ENCODE results near the gene ADAMTS7. TPM values are rescaled to one million over a fixed set of nuclear protein-coding genes. Genes with fewer than 3 reads are reported as not detected.

ADAMTS7 gene
- total and polyA plus RNA-seq, 2 of the 8 experiments (the other 6 are each of a cell fraction or from before 2014, with no cell fraction given), result 27.9 to 45.2 TPM

DNA sequence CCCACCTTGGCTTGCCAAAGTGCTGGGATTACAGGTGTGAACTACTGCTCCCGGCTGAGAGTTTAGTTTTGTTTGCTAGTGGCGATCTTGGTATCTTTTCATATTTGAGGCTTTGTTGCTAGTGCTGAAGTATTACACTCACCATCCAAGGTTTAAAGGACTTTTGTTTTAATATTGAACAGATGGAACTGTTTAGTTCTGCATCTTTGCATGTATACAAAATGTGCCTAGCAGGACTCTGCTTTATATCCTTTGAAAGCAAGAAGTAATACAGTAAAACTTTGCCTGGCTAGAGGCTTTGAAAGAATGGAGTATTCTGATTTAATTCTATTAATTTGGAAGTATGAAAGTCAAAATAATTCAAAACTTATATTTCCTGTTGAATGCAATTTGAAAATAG, 92.4 kb downstream of the ADAMTS7 start:
- Histone ChIP-seq H4K5ac (ENCODE audit: insufficient read length, low read depth, low read length) (no peak overlapping the region), H3K56ac (replicated peaks; ENCODE audit: insufficient read length, low read depth, low read length) (no peak overlapping the region), H2AFZ (ENCODE audit: low read length) (no peak overlapping the region), H3K79me2 (ENCODE audit: control insufficient read depth in 1 of 2, insufficient read depth in 2 of 2, low read length in 2 of 2) (no peaks in the 10 kb centered on the region), H3K18ac (ENCODE audit: extremely low read depth, low read length) (no peak overlapping the region), H4K20me1 (replicated peaks in 1 of 2; ENCODE audit: control insufficient read depth in 1 of 2, insufficient read depth in 2 of 2, low read length in 2 of 2) (no peaks in the 10 kb centered on the region), H3K23ac (ENCODE audit: insufficient read length) (no peak overlapping the region), H2BK120ac (replicated peaks; ENCODE audit: low read depth, low read length) (no peak overlapping the region), H4K8ac (ENCODE audit: extremely low read depth, insufficient read depth, low read length) (no peak overlapping the region), H2BK5ac (ENCODE audit: low read depth, low read length) (no peak overlapping the region), H3K23me2 (ENCODE audit: low read depth, low read length) (no peaks in the 10 kb centered on the region), H3K36me3 (ENCODE audit: control insufficient read depth in 2 of 4, insufficient read depth in 4 of 4, low read length in 3 of 4) (no peaks in the 10 kb centered on the region), H3K4ac (replicated peaks; ENCODE audit: insufficient read length, low read depth, low read length) (no peak overlapping the region), H2BK12ac (ENCODE audit: low read depth, low read length) (no peak overlapping the region), H3K27me3 (replicated peaks in 1 of 4; ENCODE audit: control insufficient read depth in 3 of 4, extremely low read depth in 1 of 4, insufficient read depth in 3 of 4, low read length in 3 of 4) (no peaks in the 10 kb centered on the region), H2AK5ac (ENCODE audit: low read depth, low read length) (no peak overlapping the region), H2BK20ac (ENCODE audit: low read length) (no peak overlapping the region), H3K9ac (replicated peaks in 1 of 4; ENCODE audit: extremely low read depth in 1 of 4, low read depth in 3 of 4, low read length in 3 of 4) (no peak overlapping the region), H3K4me2 (ENCODE audit: insufficient read depth in 1 of 2, low read depth in 2 of 2, low read length in 2 of 2) (no peak overlapping the region), H3K9me3 (ENCODE audit: insufficient read depth in 2 of 2, low read depth in 1 of 2, low read length in 1 of 2) (peaks cover 2 to 9% of the 10 kb centered on the region in 2 experiments; a peak in 1 of 4 replicates), H3K4me3 (ENCODE audit: extremely low read depth in 1 of 4, insufficient read depth in 2 of 4, low read depth in 3 of 4, low read length in 4 of 4) (no peak overlapping the region), H3K14ac (ENCODE audit: insufficient read length) (no peak overlapping the region), H3K4me1 (replicated peaks in 1 of 4; ENCODE audit: control insufficient read depth in 3 of 4, insufficient read depth in 4 of 4, low read length in 3 of 4) (no peaks in the 10 kb centered on the region), H2BK15ac (ENCODE audit: low read length) (no peak overlapping the region), H4K91ac (replicated peaks; ENCODE audit: insufficient read length, low read length) (no peak overlapping the region), H3K79me1 (ENCODE audit: low read depth, low read length) (no peaks in the 10 kb centered on the region), H3K27ac (ENCODE audit: low read depth, low read length) (no peak overlapping the region)
- ChIA-PET POLR2A (ENCODE audit: partially characterized antibody) (no interaction called here), CTCF (ENCODE audit: partially characterized antibody) (interaction anchor here (0.6 to 1.4 kb wide), 3 partner anchors 10 to 120 kb away, joined by 3 read pairs; no protein-coding TSS in a partner anchor)
- WGBS, 2 experiments (ENCODE audit: extremely low coverage in 1 of 2, insufficient coverage in 1 of 2, insufficient read length in 1 of 2, insufficient replicate concordance in 2 of 2, low coverage in 1 of 2, low lambda C conversion rate in 2 of 2, missing lambda C conversion rate in 1 of 2), result 96% methylated on average over 2 of the region's 2 CpGs; no CpG with 5 or more reads in 1 of the 2 experiments
- DNase-seq (ENCODE audit: low read depth in 1 of 2, low spot score in 2 of 2), result no peak
- no peak for FAIRE-seq
- TF ChIP-seq RBBP5 (IDR thresholded peaks at IDR 0.05; ENCODE audit: borderline replicate concordance, low read depth, low read length) (no peak), SP2 (IDR thresholded peaks at IDR 0.05; ENCODE audit: low read length) (no peak), CHD1 (IDR thresholded peaks at IDR 0.05; ENCODE audit: low read depth, low read length) (no peak), GABPA (IDR thresholded peaks at IDR 0.05; ENCODE audit: borderline replicate concordance, insufficient read depth, low read length) (no peak), CREB1 (IDR thresholded peaks at IDR 0.05) (no peak), SP1 (IDR thresholded peaks at IDR 0.05; ENCODE audit: low read depth, low read length) (no peak), ZNF274 (IDR thresholded peaks at IDR 0.05; ENCODE audit: borderline replicate concordance, extremely low read depth, low read length) (no peak), HDAC6 (IDR thresholded peaks at IDR 0.05; ENCODE audit: low read depth, low read length) (no peak), PHF8 (conservative IDR thresholded peaks at IDR 0.05; ENCODE audit: low read depth, low read length) (no peak), KDM1A (IDR thresholded peaks at IDR 0.05; ENCODE audit: borderline replicate concordance, low read length) (no peak), BCL11A (IDR thresholded peaks at IDR 0.05; ENCODE audit: low read depth in 2 of 2, low read length in 2 of 2) (no peak), SIX5 (IDR thresholded peaks at IDR 0.05; ENCODE audit: low read depth, low read length) (no peak), BACH1 (IDR thresholded peaks at IDR 0.05; ENCODE audit: low read length) (no peak)
- TF ChIP-seq, protein P1, sequence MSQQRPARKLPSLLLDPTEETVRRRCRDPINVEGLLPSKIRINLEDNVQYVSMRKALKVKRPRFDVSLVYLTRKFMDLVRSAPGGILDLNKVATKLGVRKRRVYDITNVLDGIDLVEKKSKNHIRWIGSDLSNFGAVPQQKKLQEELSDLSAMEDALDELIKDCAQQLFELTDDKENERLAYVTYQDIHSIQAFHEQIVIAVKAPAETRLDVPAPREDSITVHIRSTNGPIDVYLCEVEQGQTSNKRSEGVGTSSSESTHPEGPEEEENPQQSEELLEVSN (IDR thresholded peaks at IDR 0.05), result no peak
- TF ChIP-seq, protein P2, sequence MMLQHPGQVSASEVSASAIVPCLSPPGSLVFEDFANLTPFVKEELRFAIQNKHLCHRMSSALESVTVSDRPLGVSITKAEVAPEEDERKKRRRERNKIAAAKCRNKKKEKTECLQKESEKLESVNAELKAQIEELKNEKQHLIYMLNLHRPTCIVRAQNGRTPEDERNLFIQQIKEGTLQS (IDR thresholded peaks at IDR 0.05; ENCODE audit: insufficient read depth, low read depth, low read length), result no peak

All from H1 (cell line).